GM10248 (cell line): ENCODE results near the gene SUMF1.

Experiments
- CTCF ChIA-PET: fragments of 300-600 bp; sonication (Branson Sonifier 250); formaldehyde crosslinking; extraction: SDS; loops from one replicate; lab custom pipeline; 2021; ENCODE audit warnings: antibody characterized with exemption; lab: Yijun Ruan, JAX
- POLR2A ChIA-PET: fragments of 350-650 bp; sonication (Branson Sonifier 250); formaldehyde crosslinking; extraction: SDS; loops from one replicate; lab custom pipeline; 2020; ENCODE audit warnings: antibody characterized with exemption; lab: Yijun Ruan, JAX
- DNase-seq: peaks from one replicate; pipeline ENCODE4 v3.0.0; 2012; ENCODE audit errors: extremely low spot score
- TF ChIP-seq, protein P1 (sequence below): IDR thresholded peaks from 2 replicates; pipeline ENCODE4 v1.5.1; 2012; ENCODE audit warnings: mild to moderate bottlenecking, low read depth; ENCODE audit errors: extremely low read depth, missing control alignments, control extremely low read depth

SUMF1 gene

DNA sequence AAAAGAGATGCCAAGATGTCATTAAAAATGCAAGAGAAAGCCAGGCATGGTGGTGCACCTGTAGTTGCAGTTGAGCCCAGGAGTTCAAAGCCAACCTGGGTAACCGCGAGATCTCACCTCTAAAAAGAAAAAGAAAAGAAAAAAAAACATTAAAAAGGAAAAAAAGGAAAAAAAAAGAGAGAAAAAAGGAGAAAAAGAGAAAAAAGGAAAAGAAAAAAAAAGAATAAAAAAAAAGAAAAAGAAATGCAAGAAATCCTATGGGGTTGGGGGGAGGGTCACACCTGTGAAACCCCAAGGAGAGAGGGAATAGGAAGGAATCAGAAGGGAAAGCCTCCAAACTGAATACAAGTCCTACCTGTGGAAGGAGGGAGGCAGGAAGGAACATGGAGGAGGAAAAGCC lies 5.2 kb upstream of the SUMF1 start:
- DNase-seq, result no peak
- CTCF ChIA-PET, result interaction anchor here (0.7 to 1.2 kb wide), 2 partner anchors 75 to 121 kb away, joined by 3 read pairs; no protein-coding TSS in a partner anchor
- POLR2A ChIA-PET, result no interaction called here
- TF ChIP-seq, protein P1, sequence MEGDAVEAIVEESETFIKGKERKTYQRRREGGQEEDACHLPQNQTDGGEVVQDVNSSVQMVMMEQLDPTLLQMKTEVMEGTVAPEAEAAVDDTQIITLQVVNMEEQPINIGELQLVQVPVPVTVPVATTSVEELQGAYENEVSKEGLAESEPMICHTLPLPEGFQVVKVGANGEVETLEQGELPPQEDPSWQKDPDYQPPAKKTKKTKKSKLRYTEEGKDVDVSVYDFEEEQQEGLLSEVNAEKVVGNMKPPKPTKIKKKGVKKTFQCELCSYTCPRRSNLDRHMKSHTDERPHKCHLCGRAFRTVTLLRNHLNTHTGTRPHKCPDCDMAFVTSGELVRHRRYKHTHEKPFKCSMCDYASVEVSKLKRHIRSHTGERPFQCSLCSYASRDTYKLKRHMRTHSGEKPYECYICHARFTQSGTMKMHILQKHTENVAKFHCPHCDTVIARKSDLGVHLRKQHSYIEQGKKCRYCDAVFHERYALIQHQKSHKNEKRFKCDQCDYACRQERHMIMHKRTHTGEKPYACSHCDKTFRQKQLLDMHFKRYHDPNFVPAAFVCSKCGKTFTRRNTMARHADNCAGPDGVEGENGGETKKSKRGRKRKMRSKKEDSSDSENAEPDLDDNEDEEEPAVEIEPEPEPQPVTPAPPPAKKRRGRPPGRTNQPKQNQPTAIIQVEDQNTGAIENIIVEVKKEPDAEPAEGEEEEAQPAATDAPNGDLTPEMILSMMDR, result no peak

DNA sequence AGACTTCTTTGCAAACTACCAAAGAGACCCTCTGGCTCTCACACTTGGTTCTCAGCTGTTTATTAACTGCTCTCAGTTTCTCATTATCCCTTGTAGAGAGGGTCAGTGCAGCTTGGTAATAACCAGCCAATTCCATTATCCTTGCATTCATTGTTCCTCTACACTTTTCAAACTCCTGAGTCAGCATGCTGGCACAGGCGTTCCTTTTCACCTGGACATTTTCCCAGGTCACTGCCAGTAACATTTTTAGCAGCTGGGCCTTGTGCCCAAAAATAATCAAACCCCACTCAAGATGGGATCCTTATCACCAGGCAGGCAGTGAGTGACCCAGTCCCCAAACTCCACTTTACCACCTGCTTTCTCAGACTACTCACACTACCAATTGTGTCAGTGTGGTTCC lies 4.8 kb upstream of the SUMF1 start:
- TF ChIP-seq, protein P1, result no peak
- ChIA-PET POLR2A (no interaction called here), CTCF (no interaction called here)
- no peak for DNase-seq

DNA sequence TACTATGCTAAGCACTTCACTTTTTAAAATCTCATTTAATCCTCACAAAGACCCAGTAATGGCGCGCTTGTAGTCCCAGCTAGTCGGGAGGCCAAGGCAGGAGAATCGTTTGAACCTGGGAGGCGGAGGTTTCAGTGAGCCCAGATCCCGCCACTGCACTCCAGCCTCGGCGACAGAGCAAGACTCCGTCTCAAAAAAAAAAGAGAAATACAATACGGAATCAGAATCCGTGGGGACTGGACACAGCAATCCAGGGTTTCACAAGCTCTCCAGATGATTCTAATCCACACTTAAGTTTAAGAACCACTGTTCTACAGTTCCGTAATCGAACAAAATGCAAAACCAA lies 426 bp upstream of the SUMF1 start:
- no peak for DNase-seq
- ChIA-PET CTCF (interaction anchor here (0.6 to 2.0 kb wide), 3 partner anchors 19 to 166 kb away, joined by 6 to 7 read pairs (median 6); no protein-coding TSS in a partner anchor), POLR2A (interaction anchor here (1.0 to 1.1 kb wide), 2 partner anchors 26 to 27 kb away, joined by 3 to 12 read pairs; partner anchors contain the start of gene ITPR1)
- TF ChIP-seq, protein P1, result no peak

DNA sequence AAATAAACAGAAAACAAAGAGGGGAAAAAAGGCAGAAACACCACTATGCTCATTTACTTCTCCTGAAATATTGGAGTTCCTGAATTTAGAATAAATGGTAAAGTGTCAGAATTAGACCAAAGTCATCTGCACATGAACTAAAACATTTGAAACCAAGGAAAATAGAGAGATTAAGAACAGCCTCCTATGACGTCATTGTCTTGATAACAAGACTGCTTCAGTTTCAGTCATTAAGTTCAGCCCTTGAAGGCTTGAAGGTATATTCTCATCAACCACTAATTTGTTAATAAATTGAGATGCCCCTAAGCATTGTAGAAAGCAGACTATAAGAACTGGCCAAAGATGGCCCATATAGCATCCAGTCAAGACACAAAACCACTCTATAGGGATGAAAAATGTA lies 2.5 kb downstream of the SUMF1 start:
- POLR2A ChIA-PET, result interaction anchor here (0.7 kb wide), 1 partner anchor 40 kb away, joined by 4 read pairs; no protein-coding TSS in a partner anchor
- CTCF ChIA-PET, result no interaction called here
- TF ChIP-seq, protein P1, result no peak
- DNase-seq, result no peak

DNA sequence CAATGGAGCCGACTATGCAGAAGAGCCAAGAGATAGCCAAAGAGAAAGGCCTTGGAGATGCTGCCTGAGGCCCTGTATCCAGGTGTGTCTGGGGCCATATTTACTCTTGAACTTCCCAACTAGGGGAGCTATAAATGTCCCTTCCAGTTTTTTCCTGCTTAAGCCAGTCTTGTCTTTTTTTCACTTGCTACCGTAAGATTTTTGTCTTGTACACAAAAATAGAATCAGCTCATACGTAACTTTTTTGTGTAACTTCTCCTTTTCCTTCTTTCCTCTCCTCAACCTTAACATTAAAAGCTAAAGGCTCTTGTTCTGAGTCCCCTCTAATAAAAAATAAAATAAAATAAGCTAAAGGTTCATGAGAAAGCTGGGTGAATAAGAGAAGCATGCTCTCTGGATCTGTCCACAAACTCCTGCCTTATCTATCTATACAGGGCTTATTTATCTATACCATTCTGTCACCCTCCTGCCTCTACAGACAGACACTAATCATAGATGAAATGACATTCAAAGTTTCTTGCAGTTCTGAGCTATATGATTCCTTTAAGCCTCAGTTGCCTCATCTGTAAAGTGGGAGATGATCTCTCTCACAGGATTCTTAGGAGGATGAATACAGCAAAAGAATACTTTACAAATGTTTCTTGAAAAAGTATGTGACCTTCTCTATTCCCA lies 4.6 kb downstream of the SUMF1 start:
- TF ChIP-seq, protein P1, result no peak
- no peak for DNase-seq
- CTCF ChIA-PET, result interaction anchor here (1.0 to 2.0 kb wide), 6 partner anchors 10 to 112 kb away, joined by 3 to 6 read pairs (median 4); partner anchors contain the start of gene ITPR1
- POLR2A ChIA-PET, result no interaction called here

DNA sequence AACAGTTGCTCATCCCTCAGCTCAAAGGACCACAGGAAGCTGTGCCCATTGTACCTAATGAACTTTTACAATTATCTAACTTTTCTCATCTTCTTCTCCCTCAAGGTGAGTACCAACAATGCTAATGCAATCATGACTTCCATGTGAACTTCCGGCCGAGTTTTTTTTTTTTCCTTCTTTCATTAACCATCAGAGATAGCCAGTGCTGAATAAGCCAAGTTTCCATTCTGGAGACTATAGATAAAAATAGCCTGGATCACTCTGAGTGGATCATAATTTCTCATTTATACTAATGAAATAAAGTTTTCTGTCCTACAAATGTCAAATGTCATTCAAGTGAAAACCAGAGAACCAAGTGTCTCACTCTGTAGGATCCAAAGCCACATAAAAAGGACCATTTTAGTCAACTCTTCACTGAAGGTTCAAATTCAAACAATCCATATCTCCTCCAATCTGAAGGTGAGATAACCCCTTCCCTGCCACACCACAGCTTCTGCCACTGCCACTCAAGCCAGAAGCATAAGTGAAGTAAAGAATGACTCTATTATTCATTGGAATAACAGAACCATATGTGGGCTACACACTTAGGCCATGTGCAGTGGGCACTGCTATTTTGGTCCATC lies 5.5 kb downstream of the SUMF1 start:
- TF ChIP-seq, protein P1, result no peak
- DNase-seq, result no peak
- CTCF ChIA-PET, result interaction anchor here (0.8 to 2.0 kb wide), 8 partner anchors 8 to 111 kb away, joined by 3 to 7 read pairs (median 4); partner anchors contain the start of gene ITPR1
- POLR2A ChIA-PET, result no interaction called here
